H9 (cell line): ENCODE data around the gene TKTL1. TPM values are rescaled to one million over a fixed set of nuclear protein-coding genes. Genes with fewer than 3 reads are reported as not detected.

Experiments used
- DNase-seq: peaks from one replicate; pipeline ENCODE4 v3.0.0-alpha.2; 2017
- H2AFZ ChIP-seq: one replicate; pipeline ENCODE4 v1.6.1; 2013; ENCODE audit warnings: mild to moderate bottlenecking, low read length, control low read depth, moderate library complexity
- H2AK5ac ChIP-seq: 2 replicates; pipeline ENCODE4 v1.6.1; 2013; ENCODE audit warnings: low read length, control low read depth, mixed read lengths; ENCODE audit not compliant: insufficient read length
- H2BK120ac ChIP-seq: one replicate; pipeline ENCODE4 v1.6.1; 2013; ENCODE audit warnings: low read depth, mild to moderate bottlenecking, low read length, control low read depth, inconsistent platforms; ENCODE audit not compliant: poor library complexity, severe bottlenecking
- H2BK12ac ChIP-seq: 2 replicates; pipeline ENCODE4 v1.6.1; 2013; ENCODE audit warnings: low read length, control low read depth, mixed read lengths, low read depth; ENCODE audit not compliant: insufficient read length
- H2BK15ac ChIP-seq: 2 replicates; pipeline ENCODE4 v1.6.1; 2013; ENCODE audit warnings: low read depth, low read length, control low read depth
- H2BK20ac ChIP-seq: one replicate; pipeline ENCODE4 v1.6.1; 2013; ENCODE audit warnings: low read depth, mild to moderate bottlenecking, low read length, control low read depth, inconsistent platforms; ENCODE audit not compliant: poor library complexity, severe bottlenecking
- H2BK5ac ChIP-seq: 2 replicates; pipeline ENCODE4 v1.6.1; 2013; ENCODE audit warnings: low read length, control low read depth, mixed read lengths; ENCODE audit not compliant: insufficient read length
- H3K14ac ChIP-seq: 2 replicates; pipeline ENCODE4 v1.6.1; 2013; ENCODE audit warnings: low read length, control low read depth; ENCODE audit not compliant: insufficient read depth
- H3K18ac ChIP-seq: 2 replicates; pipeline ENCODE4 v1.6.1; 2013; ENCODE audit warnings: low read depth, mild to moderate bottlenecking, mixed read lengths, low read length, control low read depth; ENCODE audit not compliant: insufficient read length
- H3K23ac ChIP-seq: 2 replicates; pipeline ENCODE4 v1.6.1; 2013; ENCODE audit warnings: low read length, control low read depth, mixed read lengths, low read depth; ENCODE audit not compliant: insufficient read length
- H3K23me2 ChIP-seq: 2 replicates; pipeline ENCODE4 v1.6.1; 2013; ENCODE audit warnings: low read depth, mild to moderate bottlenecking, mixed read lengths, low read length, control low read depth; ENCODE audit not compliant: insufficient read length, poor library complexity, severe bottlenecking
- H3K27ac ChIP-seq: 2 replicates; pipeline ENCODE4 v1.5.1; 2013; ENCODE audit warnings: low read length, control low read depth, mixed read lengths, low read depth; ENCODE audit not compliant: insufficient read length
- H3K27me3 ChIP-seq: 2 replicates; pipeline ENCODE4 v1.6.1; 2013; ENCODE audit warnings: low read length, control low read depth, inconsistent platforms; ENCODE audit not compliant: insufficient read depth
- H3K4ac ChIP-seq: 2 replicates; pipeline ENCODE4 v1.6.1; 2013; ENCODE audit warnings: low read depth, mild to moderate bottlenecking, control low read depth, inconsistent platforms, low read length, moderate library complexity
- H3K4me1 ChIP-seq: 2 replicates; pipeline ENCODE4 v1.6.1; 2013; ENCODE audit warnings: low read length, control low read depth, inconsistent platforms; ENCODE audit not compliant: insufficient read depth
- H3K4me2 ChIP-seq: 2 replicates; pipeline ENCODE4 v1.6.1; 2013; ENCODE audit warnings: low read length, control low read depth, mixed read lengths; ENCODE audit not compliant: insufficient read length, insufficient read depth
- H3K56ac ChIP-seq: 2 replicates; pipeline ENCODE4 v1.6.1; 2013; ENCODE audit warnings: low read depth, mild to moderate bottlenecking, mixed read lengths, low read length, control low read depth; ENCODE audit not compliant: insufficient read length
- H3K79me1 ChIP-seq: 2 replicates; pipeline ENCODE4 v1.6.1; 2013; ENCODE audit warnings: low read depth, mild to moderate bottlenecking, moderate library complexity, low read length, control low read depth, inconsistent platforms; ENCODE audit not compliant: insufficient read depth, poor library complexity, severe bottlenecking
- H3K79me2 ChIP-seq: 2 replicates; pipeline ENCODE4 v1.6.1; 2013; ENCODE audit warnings: low read length, control low read depth, inconsistent platforms; ENCODE audit not compliant: insufficient read depth
- H3K9ac ChIP-seq: 2 replicates; pipeline ENCODE4 v1.6.1; 2013; ENCODE audit warnings: low read length, control low read depth, mixed read lengths; ENCODE audit not compliant: insufficient read length; ENCODE audit errors: extremely low read depth
- H3K9me3 ChIP-seq: one replicate; pipeline ENCODE4 v1.6.1; 2013; ENCODE audit warnings: low read depth, low read length, inconsistent platforms; ENCODE audit not compliant: control insufficient read depth
- H3T11ph ChIP-seq: one replicate; pipeline ENCODE4 v1.6.1; 2013; ENCODE audit warnings: mild to moderate bottlenecking, low read length, control low read depth, inconsistent platforms
- H4K20me1 ChIP-seq: one replicate; pipeline ENCODE4 v1.6.1; 2013; ENCODE audit not compliant: control insufficient read depth, insufficient read length, insufficient read depth
- H4K5ac ChIP-seq: 2 replicates; pipeline ENCODE4 v1.6.1; 2013; ENCODE audit warnings: low read depth, mild to moderate bottlenecking, mixed read lengths, low read length, control low read depth; ENCODE audit not compliant: insufficient read length
- H4K8ac ChIP-seq: replicated peaks from 2 replicates; pipeline ENCODE4 v1.6.1; 2013; ENCODE audit warnings: low read length, control low read depth, mixed read lengths, low read depth; ENCODE audit not compliant: insufficient read length
- H4K91ac ChIP-seq: 2 replicates; pipeline ENCODE4 v1.6.1; 2013; ENCODE audit warnings: low read depth, mild to moderate bottlenecking, moderate library complexity, mixed read lengths, low read length, control low read depth; ENCODE audit not compliant: insufficient read length
- H3K27ac Mint-ChIP-seq, 3 experiments: 2 replicates in 2 of 3; 3 replicates in 1 of 3; pipeline ENCODE4 v1.8.0; 2020 to 2021; ENCODE audit warnings: mixed read lengths in 3 of 3, mild to moderate bottlenecking in 1 of 3, moderate library complexity in 1 of 3
- H3K27me3 Mint-ChIP-seq: 2 replicates; pipeline ENCODE4 v1.8.0; 2021; ENCODE audit warnings: low read depth, mild to moderate bottlenecking, moderate library complexity, mixed read lengths
- H3K36me3 Mint-ChIP-seq, 3 experiments: 2 replicates in 2 of 3; 3 replicates in 1 of 3; pipeline ENCODE4 v1.8.0; 2020 to 2021; ENCODE audit warnings: low read depth in 3 of 3, mixed read lengths in 3 of 3; ENCODE audit not compliant: insufficient read depth in 1 of 3
- H3K4me1 Mint-ChIP-seq, 2 experiments: 2 replicates each; pipeline ENCODE4 v1.8.0; 2020; ENCODE audit warnings: mixed read lengths in 2 of 2
- H3K4me3 Mint-ChIP-seq, 2 experiments: 2 replicates in 1 of 2; 3 replicates in 1 of 2; pipeline ENCODE4 v1.8.0; 2020 to 2021; ENCODE audit warnings: mild to moderate bottlenecking in 2 of 2, mixed read lengths in 2 of 2, moderate library complexity in 1 of 2
- H3K9me3 Mint-ChIP-seq, 2 experiments: 2 replicates in 1 of 2; 3 replicates in 1 of 2; pipeline ENCODE4 v1.8.0; 2020; ENCODE audit warnings: mild to moderate bottlenecking in 2 of 2, mixed read lengths in 2 of 2, moderate library complexity in 1 of 2
- WGBS: extraction: QIAGEN DNeasy Blood & Tissue Kit; methylation state at CpG from one replicate; pipeline ENCODE4 v1.1.7; 2013; ENCODE audit warnings: missing lambda C conversion rate, low lambda C conversion rate, mixed read lengths; ENCODE audit not compliant: insufficient read length; ENCODE audit errors: extremely low coverage; 5-methylcytosine and 5-hydroxymethylcytosine counted together
- total RNA-seq: library from RNA; stranded (reverse); gene quantifications from 2 replicates; pipeline ENCODE4 v1.2.1, GENCODE V29; 2021
- TF ChIP-seq, protein P1 (sequence below): fragments of 200-600 bp; sonication (generic); conservative IDR thresholded peaks from 3 replicates; pipeline ENCODE4 v1.8.0; 2021; ENCODE audit warnings: antibody characterized with exemption, mild to moderate bottlenecking

TKTL1 gene
- total RNA-seq, 1 experiment from 2014 or later = not detected

DNA sequence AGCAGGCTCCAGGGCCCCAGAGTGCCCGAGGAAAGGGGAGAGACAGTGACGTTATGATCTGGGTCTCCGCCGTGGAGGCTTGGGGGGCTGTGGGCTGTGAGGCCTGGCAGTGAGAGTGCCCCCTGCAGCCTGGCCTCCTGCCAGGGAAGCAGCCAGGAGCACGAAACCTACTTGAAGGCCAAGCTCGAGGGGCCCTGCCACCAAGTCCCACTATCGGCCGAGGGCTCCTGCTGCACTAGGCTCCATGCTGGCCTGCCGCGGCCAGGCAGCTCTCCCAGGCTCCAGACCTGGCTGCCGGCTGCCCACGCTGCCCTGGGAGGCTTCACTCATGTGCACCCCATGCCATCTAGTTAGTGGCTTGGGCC, 60.2 kb downstream of the TKTL1 start:
- no CpG with 5 or more reads among the region's 12 CpGs for WGBS
- H3K4me1 Mint-ChIP-seq = no peaks in the 10 kb centered on the region
- H3K56ac ChIP-seq = no peak overlapping the region
- H2BK20ac ChIP-seq = no peak overlapping the region
- TF ChIP-seq, protein P1, sequence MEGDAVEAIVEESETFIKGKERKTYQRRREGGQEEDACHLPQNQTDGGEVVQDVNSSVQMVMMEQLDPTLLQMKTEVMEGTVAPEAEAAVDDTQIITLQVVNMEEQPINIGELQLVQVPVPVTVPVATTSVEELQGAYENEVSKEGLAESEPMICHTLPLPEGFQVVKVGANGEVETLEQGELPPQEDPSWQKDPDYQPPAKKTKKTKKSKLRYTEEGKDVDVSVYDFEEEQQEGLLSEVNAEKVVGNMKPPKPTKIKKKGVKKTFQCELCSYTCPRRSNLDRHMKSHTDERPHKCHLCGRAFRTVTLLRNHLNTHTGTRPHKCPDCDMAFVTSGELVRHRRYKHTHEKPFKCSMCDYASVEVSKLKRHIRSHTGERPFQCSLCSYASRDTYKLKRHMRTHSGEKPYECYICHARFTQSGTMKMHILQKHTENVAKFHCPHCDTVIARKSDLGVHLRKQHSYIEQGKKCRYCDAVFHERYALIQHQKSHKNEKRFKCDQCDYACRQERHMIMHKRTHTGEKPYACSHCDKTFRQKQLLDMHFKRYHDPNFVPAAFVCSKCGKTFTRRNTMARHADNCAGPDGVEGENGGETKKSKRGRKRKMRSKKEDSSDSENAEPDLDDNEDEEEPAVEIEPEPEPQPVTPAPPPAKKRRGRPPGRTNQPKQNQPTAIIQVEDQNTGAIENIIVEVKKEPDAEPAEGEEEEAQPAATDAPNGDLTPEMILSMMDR = no peak
- H3K23ac ChIP-seq = no peak overlapping the region
- H4K8ac ChIP-seq = no peak overlapping the region
- H2BK15ac ChIP-seq = no peak overlapping the region
- H3K18ac ChIP-seq = no peak overlapping the region
- no peak overlapping the region for H3K27ac Mint-ChIP-seq
- DNase-seq = no peak
- no peak overlapping the region for H3T11ph ChIP-seq
- no peaks in the 10 kb centered on the region for H3K79me1 ChIP-seq
- no peak overlapping the region for H3K27ac ChIP-seq
- H3K4me3 Mint-ChIP-seq = no peak overlapping the region
- H3K36me3 Mint-ChIP-seq = peaks cover 35 to 83% (median 76%) of the 10 kb centered on the region in 3 experiments
- peaks cover 29% of the 10 kb centered on the region for H3K9me3 ChIP-seq
- no peak overlapping the region for H3K14ac ChIP-seq
- no peak overlapping the region for H2BK5ac ChIP-seq
- H2BK120ac ChIP-seq = no peak overlapping the region
- H3K4ac ChIP-seq = no peak overlapping the region
- peaks cover 2% of the 10 kb centered on the region for H3K27me3 Mint-ChIP-seq
- H3K79me2 ChIP-seq = no peaks in the 10 kb centered on the region
- H3K9ac ChIP-seq = no peak overlapping the region
- H3K9me3 Mint-ChIP-seq = peaks cover 50 to 59% of the 10 kb centered on the region in 2 experiments
- H3K23me2 ChIP-seq = no peaks in the 10 kb centered on the region
- no peak overlapping the region for H3K4me2 ChIP-seq
- H4K20me1 ChIP-seq = peaks cover 3% of the 10 kb centered on the region
- no peak overlapping the region for H2BK12ac ChIP-seq
- H4K91ac ChIP-seq = no peak overlapping the region
- H3K27me3 ChIP-seq = no peaks in the 10 kb centered on the region
- H3K4me1 ChIP-seq = no peaks in the 10 kb centered on the region
- H2AFZ ChIP-seq = no peak overlapping the region
- H2AK5ac ChIP-seq = no peak overlapping the region
- no peak overlapping the region for H4K5ac ChIP-seq
